DND-41 (cell line): ENCODE measurements around the gene MAGI1.

Source experiments
- ATAC-seq: fragments of 200-7000 bp; cut with Tn5 transposase; 3 replicates; pipeline ENCODE4 v1.9.1; 2021; ENCODE audit warnings: low read depth; ENCODE audit not compliant: insufficient read depth
- DNase-seq: peaks from one replicate; pipeline ENCODE4 v3.0.0-alpha.2; 2020
- H2AFZ ChIP-seq: 2 replicates; pipeline ENCODE4 v1.6.0; 2012; ENCODE audit warnings: low read depth, low read length
- H3K27ac ChIP-seq: 2 replicates; pipeline ENCODE4 v1.5.1; 2012; ENCODE audit warnings: low read length, inconsistent platforms
- H3K27me3 ChIP-seq: fragments of 200-600 bp; sonication (generic); 2 replicates; pipeline ENCODE4 v1.6.0; 2012; ENCODE audit warnings: low read length, mild to moderate bottlenecking, inconsistent platforms; ENCODE audit not compliant: insufficient read depth, poor library complexity
- H3K36me3 ChIP-seq: 2 replicates; pipeline ENCODE4 v1.5.1; 2012; ENCODE audit warnings: low read length, inconsistent platforms; ENCODE audit not compliant: insufficient read depth
- H3K4me1 ChIP-seq: 2 replicates; pipeline ENCODE4 v1.5.1; 2012; ENCODE audit warnings: mild to moderate bottlenecking, low read length; ENCODE audit not compliant: insufficient read depth
- H3K4me2 ChIP-seq: 2 replicates; pipeline ENCODE4 v1.6.0; 2012; ENCODE audit warnings: mild to moderate bottlenecking, moderate library complexity, low read length, inconsistent platforms; ENCODE audit not compliant: insufficient read depth
- H3K4me3 ChIP-seq, 2 experiments: fragments of 200-600 bp in 1 of 2; shearing (Covaris generic) in 1 of 2; 2 replicates each; pipeline ENCODE4 v1.5.1; 2012 to 2016; ENCODE audit warnings: inconsistent platforms in 2 of 2, low read length in 2 of 2, mild to moderate bottlenecking in 2 of 2, low read depth in 1 of 2, moderate library complexity in 1 of 2
- H3K79me2 ChIP-seq: 2 replicates; pipeline ENCODE4 v1.6.0; 2012; ENCODE audit warnings: low read length, inconsistent platforms; ENCODE audit not compliant: insufficient read depth
- H3K9ac ChIP-seq: 2 replicates; pipeline ENCODE4 v1.6.0; 2012; ENCODE audit warnings: low read depth, mild to moderate bottlenecking, inconsistent platforms, low read length, moderate library complexity
- H3K9me3 ChIP-seq: 2 replicates; pipeline ENCODE4 v1.5.1; 2012; ENCODE audit warnings: low read length, moderate library complexity, mild to moderate bottlenecking, inconsistent platforms; ENCODE audit not compliant: insufficient read depth, severe bottlenecking
- H4K20me1 ChIP-seq: 2 replicates; pipeline ENCODE4 v1.6.0; 2012; ENCODE audit warnings: low read length; ENCODE audit not compliant: insufficient read depth
- CTCF ChIP-seq: IDR thresholded peaks from 2 replicates; pipeline ENCODE4 v1.5.1; 2012; ENCODE audit warnings: borderline replicate concordance, low read length, moderate library complexity, mild to moderate bottlenecking; ENCODE audit not compliant: poor library complexity, severe bottlenecking; ENCODE audit errors: extremely low read depth
- EZH2 ChIP-seq: IDR thresholded peaks from 3 replicates; pipeline ENCODE4 v1.6.1; 2012; ENCODE audit warnings: borderline replicate concordance, low read depth, mild to moderate bottlenecking, moderate library complexity, low read length, inconsistent platforms; ENCODE audit not compliant: severe bottlenecking

Gene MAGI1

GRCh38 chr3:65951836-65952505 is 86.7 kb downstream of the MAGI1 start:
- DNase-seq (no peak), ATAC-seq (no peak)
- Histone ChIP-seq H2AFZ (no peak overlapping the region), H3K27ac (no peak overlapping the region), H3K36me3 (no peaks in the 10 kb centered on the region), H3K4me2 (no peak overlapping the region), H3K9ac (no peak overlapping the region), H3K27me3 (no peaks in the 10 kb centered on the region), H3K4me3 (no peak overlapping the region), H3K9me3 (no peaks in the 10 kb centered on the region), H3K4me1 (no peaks in the 10 kb centered on the region), H4K20me1 (no peaks in the 10 kb centered on the region), H3K79me2 (no peaks in the 10 kb centered on the region)
- TF ChIP-seq CTCF: no peak
- no peak for TF ChIP-seq EZH2

GRCh38 chr3:65950340-65951326 is 88.1 kb downstream of the MAGI1 start:
- Histone ChIP-seq H3K79me2 (no peaks in the 10 kb centered on the region), H3K9me3 (no peaks in the 10 kb centered on the region), H3K27ac (no peak overlapping the region), H4K20me1 (no peaks in the 10 kb centered on the region), H3K9ac (no peak overlapping the region), H3K27me3 (no peaks in the 10 kb centered on the region), H3K36me3 (no peaks in the 10 kb centered on the region), H3K4me1 (no peaks in the 10 kb centered on the region), H3K4me2 (no peak overlapping the region), H2AFZ (no peak overlapping the region), H3K4me3 (no peak overlapping the region)
- DNase-seq (no peak), ATAC-seq (no peak)
- TF ChIP-seq EZH2 (no peak), CTCF (no peak)

- DNase-seq (no peak), ATAC-seq (no peak)
- no peak overlapping the region for H3K4me3 ChIP-seq
- H3K9ac ChIP-seq: no peak overlapping the region
- no peaks in the 10 kb centered on the region for H3K4me1 ChIP-seq
- H3K36me3 ChIP-seq: no peaks in the 10 kb centered on the region
- H3K79me2 ChIP-seq: no peaks in the 10 kb centered on the region
- no peaks in the 10 kb centered on the region for H4K20me1 ChIP-seq
- H3K27ac ChIP-seq: no peak overlapping the region
- no peak overlapping the region for H3K4me2 ChIP-seq
- H3K27me3 ChIP-seq: no peaks in the 10 kb centered on the region
- no peaks in the 10 kb centered on the region for H3K9me3 ChIP-seq
- no peak for TF ChIP-seq CTCF
- TF ChIP-seq EZH2: no peak
- no peak overlapping the region for H2AFZ ChIP-seq
These were observed 89.7 kb downstream of the MAGI1 start for GRCh38 chr3:65948841-65949573.
